NT2/D1 (cell line): ENCODE results near the gene PTPRB.

ENCODE experiments used
- DNase-seq: peaks from one replicate; pipeline ENCODE4 v3.0.0-alpha.2; 2011; ENCODE audit warnings: low read depth, low spot score
- H3K27me3 ChIP-seq: 2 replicates; pipeline ENCODE4 v1.6.0; 2011; ENCODE audit warnings: mild to moderate bottlenecking; ENCODE audit not compliant: insufficient read length, insufficient read depth
- H3K36me3 ChIP-seq: 2 replicates; pipeline ENCODE4 v1.6.1; 2011; ENCODE audit warnings: mild to moderate bottlenecking, low read length, mixed read lengths; ENCODE audit not compliant: insufficient read depth, insufficient read length
- H3K4me1 ChIP-seq: 2 replicates; pipeline ENCODE4 v1.5.1; 2011; ENCODE audit not compliant: insufficient read depth, insufficient read length
- H3K4me3 ChIP-seq: 2 replicates; pipeline ENCODE4 v1.5.1; 2011; ENCODE audit warnings: low read depth; ENCODE audit not compliant: insufficient read length
- H3K9ac ChIP-seq: 2 replicates; pipeline ENCODE4 v1.6.0; 2011; ENCODE audit warnings: low read depth; ENCODE audit not compliant: insufficient read length
- H3K9me3 ChIP-seq: 2 replicates; pipeline ENCODE4 v1.5.1; 2011; ENCODE audit warnings: mild to moderate bottlenecking, low read length; ENCODE audit not compliant: insufficient read depth
- SUZ12 ChIP-seq: IDR thresholded peaks from 2 replicates; pipeline ENCODE4 v1.6.1; 2011; ENCODE audit not compliant: insufficient read length, insufficient read depth; ENCODE audit errors: extremely low read depth
- YY1 ChIP-seq: IDR thresholded peaks from 2 replicates; pipeline ENCODE4 v1.6.1; 2011; ENCODE audit not compliant: insufficient read length, insufficient read depth
- ZNF274 ChIP-seq: IDR thresholded peaks from 2 replicates; pipeline ENCODE4 v1.6.1; 2011; ENCODE audit warnings: mild to moderate bottlenecking, low read depth, low read length

PTPRB gene

GRCh38 chr12:70619471-70620152 is 17.6 kb downstream of the PTPRB start:
- no peak overlapping the region for H3K4me3 ChIP-seq
- no peaks in the 10 kb centered on the region for H3K4me1 ChIP-seq
- H3K27me3 ChIP-seq, result no peaks in the 10 kb centered on the region
- no peaks in the 10 kb centered on the region for H3K36me3 ChIP-seq
- H3K9me3 ChIP-seq, result no peaks in the 10 kb centered on the region
- TF ChIP-seq YY1, result no peak
- TF ChIP-seq SUZ12, result no peak
- no peak for TF ChIP-seq ZNF274
- H3K9ac ChIP-seq, result no peak overlapping the region
- DNase-seq, result no peak

GRCh38 chr12:70618371-70618770 is 18.9 kb downstream of the PTPRB start:
- no peaks in the 10 kb centered on the region for H3K4me1 ChIP-seq
- TF ChIP-seq YY1 (no peak), ZNF274 (no peak)
- DNase-seq, result no peak
- no peaks in the 10 kb centered on the region for H3K9me3 ChIP-seq
- H3K9ac ChIP-seq, result no peak overlapping the region
- no peaks in the 10 kb centered on the region for H3K27me3 ChIP-seq
- no peak overlapping the region for H3K4me3 ChIP-seq
- no peaks in the 10 kb centered on the region for H3K36me3 ChIP-seq

GRCh38 chr12:70617450-70617849 is 19.8 kb downstream of the PTPRB start:
- no peaks in the 10 kb centered on the region for H3K9me3 ChIP-seq
- no peaks in the 10 kb centered on the region for H3K4me1 ChIP-seq
- H3K36me3 ChIP-seq, result no peaks in the 10 kb centered on the region
- H3K9ac ChIP-seq, result no peak overlapping the region
- no peak overlapping the region for H3K4me3 ChIP-seq
- TF ChIP-seq ZNF274 (no peak), SUZ12 (no peak), YY1 (no peak)
- H3K27me3 ChIP-seq, result peaks cover 3% of the 10 kb centered on the region
- DNase-seq, result peak; percentile 58

GRCh38 chr12:70615174-70615866 is 21.9 kb downstream of the PTPRB start:
- no peak overlapping the region for H3K4me3 ChIP-seq
- no peak overlapping the region for H3K9ac ChIP-seq
- peaks cover 17% of the 10 kb centered on the region for H3K27me3 ChIP-seq
- no peaks in the 10 kb centered on the region for H3K9me3 ChIP-seq
- DNase-seq, result no peak
- no peaks in the 10 kb centered on the region for H3K4me1 ChIP-seq
- no peaks in the 10 kb centered on the region for H3K36me3 ChIP-seq
- no peak for TF ChIP-seq SUZ12
- no peak for TF ChIP-seq ZNF274
- TF ChIP-seq YY1, result no peak

GRCh38 chr12:70609739-70610491 is 27.3 kb downstream of the PTPRB start:
- Histone ChIP-seq H3K36me3 (no peaks in the 10 kb centered on the region), H3K4me3 (peak overlapping the region; percentile 65), H3K4me1 (no peaks in the 10 kb centered on the region), H3K9me3 (no peaks in the 10 kb centered on the region), H3K9ac (peak overlapping the region; percentile 74), H3K27me3 (peaks cover 44% of the 10 kb centered on the region)
- TF ChIP-seq ZNF274 (no peak), SUZ12 (peak; percentile 67)
- DNase-seq, result no peak

GRCh38 chr12:70609203-70609602 is 28.0 kb downstream of the PTPRB start:
- Histone ChIP-seq H3K9me3 (no peaks in the 10 kb centered on the region), H3K4me1 (no peaks in the 10 kb centered on the region), H3K9ac (peak overlapping the region; percentile 74), H3K36me3 (no peaks in the 10 kb centered on the region), H3K27me3 (peaks cover 44% of the 10 kb centered on the region), H3K4me3 (peak overlapping the region; percentile 65)
- DNase-seq, result no peak
- TF ChIP-seq SUZ12 (no peak), ZNF274 (no peak), YY1 (no peak)

- Histone ChIP-seq H3K4me1 (no peaks in the 10 kb centered on the region), H3K27me3 (peaks cover 44% of the 10 kb centered on the region), H3K9me3 (no peaks in the 10 kb centered on the region), H3K4me3 (no peak overlapping the region), H3K36me3 (no peaks in the 10 kb centered on the region), H3K9ac (no peak overlapping the region)
- DNase-seq, result no peak
- TF ChIP-seq YY1, result no peak
- no peak for TF ChIP-seq SUZ12
- no peak for TF ChIP-seq ZNF274
Measured at GRCh38 chr12:70608184-70608583, 29.0 kb downstream of the PTPRB start.
